KMS-11 (cell line): Measurements from ENCODE around the gene PAK2.

Experiments
- H2AFZ ChIP-seq: fragments of 200-600 bp; sonication (generic); 2 replicates; pipeline ENCODE4 v1.6.1; 2016; ENCODE audit warnings: antibody characterized with exemption, mixed run types, low read depth
- H3K27ac ChIP-seq: fragments of 200-600 bp; sonication (generic); 2 replicates; pipeline ENCODE4 v1.6.1; 2016; ENCODE audit warnings: mild to moderate bottlenecking, mixed run types
- H3K27me3 ChIP-seq: fragments of 200-600 bp; sonication (generic); 2 replicates; pipeline ENCODE4 v1.6.1; 2017; ENCODE audit warnings: mild to moderate bottlenecking, low read depth, mixed run types, moderate library complexity; ENCODE audit not compliant: insufficient read depth
- H3K36me3 ChIP-seq: fragments of 200-600 bp; sonication (generic); 2 replicates; pipeline ENCODE4 v1.6.1; 2017; ENCODE audit warnings: mild to moderate bottlenecking, mixed run types; ENCODE audit not compliant: insufficient read depth
- H3K4me1 ChIP-seq: fragments of 200-600 bp; sonication (generic); 2 replicates; pipeline ENCODE4 v1.6.1; 2016; ENCODE audit warnings: mild to moderate bottlenecking, low read depth, mixed run types; ENCODE audit not compliant: poor library complexity, severe bottlenecking
- H3K4me2 ChIP-seq: fragments of 200-600 bp; sonication (generic); 2 replicates; pipeline ENCODE4 v1.7.0; 2016; ENCODE audit warnings: mild to moderate bottlenecking, mixed run types
- H3K4me3 ChIP-seq: fragments of 200-600 bp; sonication (generic); IDR thresholded peaks from 2 replicates; pipeline ENCODE4 v1.6.1; 2017; ENCODE audit warnings: low read depth, low read length, mixed read lengths; ENCODE audit not compliant: insufficient read depth
- H3K79me2 ChIP-seq: fragments of 200-600 bp; sonication (generic); 2 replicates; pipeline ENCODE4 v1.6.1; 2016; ENCODE audit warnings: low read depth, mixed run types; ENCODE audit not compliant: insufficient read depth
- H3K9ac ChIP-seq: fragments of 200-600 bp; sonication (generic); 2 replicates; pipeline ENCODE4 v1.6.1; 2016; ENCODE audit warnings: mild to moderate bottlenecking, mixed run types
- H4K20me1 ChIP-seq: fragments of 200-600 bp; sonication (generic); 2 replicates; pipeline ENCODE4 v1.6.1; 2016; ENCODE audit warnings: mild to moderate bottlenecking, mixed run types; ENCODE audit not compliant: insufficient read depth
- CTCF ChIP-seq: fragments of 200-600 bp; sonication (generic); conservative IDR thresholded peaks from 2 replicates; pipeline ENCODE4 v1.6.1; 2017; ENCODE audit warnings: low read depth, mild to moderate bottlenecking, antibody characterized with exemption, low read length, moderate library complexity, mixed read lengths

Gene PAK2

GRCh38 chr3:196753201-196753600 is 13.5 kb downstream of the PAK2 start:
- no peak overlapping the region for H2AFZ ChIP-seq
- H3K36me3 ChIP-seq, result 0 out of 2 replicates have a peak, but pooled peaks cover 7% of the 10 kb centered on the region
- H3K79me2 ChIP-seq, result peaks cover 91% of the 10 kb centered on the region
- H3K9ac ChIP-seq, result no peak overlapping the region
- H3K4me2 ChIP-seq, result no peak overlapping the region
- no peaks in the 10 kb centered on the region for H3K4me1 ChIP-seq
- no peak for TF ChIP-seq CTCF
- H3K27ac ChIP-seq, result no peak overlapping the region
- no peaks in the 10 kb centered on the region for H3K27me3 ChIP-seq
- no peak overlapping the region for H3K4me3 ChIP-seq
- H4K20me1 ChIP-seq, result no peaks in the 10 kb centered on the region

- no peak overlapping the region for H3K27ac ChIP-seq
- H3K4me2 ChIP-seq, result no peak overlapping the region
- H4K20me1 ChIP-seq, result no peaks in the 10 kb centered on the region
- H3K27me3 ChIP-seq, result no peaks in the 10 kb centered on the region
- H3K9ac ChIP-seq, result no peak overlapping the region
- no peak overlapping the region for H3K4me3 ChIP-seq
- peaks cover 89% of the 10 kb centered on the region for H3K79me2 ChIP-seq
- H3K36me3 ChIP-seq, result 0 out of 2 replicates have a peak, but pooled peaks cover 7% of the 10 kb centered on the region
- H2AFZ ChIP-seq, result no peak overlapping the region
- H3K4me1 ChIP-seq, result no peaks in the 10 kb centered on the region
- TF ChIP-seq CTCF, result no peak
Observed at GRCh38 chr3:196754091-196754981, 14.7 kb downstream of the PAK2 start.

GRCh38 chr3:196756732-196757131 is 17.1 kb downstream of the PAK2 start:
- Histone ChIP-seq H3K27me3 (no peaks in the 10 kb centered on the region), H3K27ac (no peak overlapping the region), H3K36me3 (0 out of 2 replicates have a peak, but pooled peaks cover 7% of the 10 kb centered on the region), H2AFZ (no peak overlapping the region), H3K4me2 (no peak overlapping the region), H4K20me1 (no peaks in the 10 kb centered on the region), H3K9ac (no peak overlapping the region), H3K79me2 (peaks cover 82% of the 10 kb centered on the region), H3K4me1 (no peaks in the 10 kb centered on the region), H3K4me3 (no peak overlapping the region)
- TF ChIP-seq CTCF, result no peak

GRCh38 chr3:196757876-196758739 is 18.5 kb downstream of the PAK2 start:
- Histone ChIP-seq H3K79me2 (peaks cover 69% of the 10 kb centered on the region), H3K9ac (no peak overlapping the region), H3K36me3 (0 out of 2 replicates have a peak, but pooled peaks cover 7% of the 10 kb centered on the region), H3K27me3 (no peaks in the 10 kb centered on the region), H2AFZ (no peak overlapping the region), H3K4me1 (no peaks in the 10 kb centered on the region), H3K27ac (no peak overlapping the region), H3K4me2 (no peak overlapping the region), H4K20me1 (no peaks in the 10 kb centered on the region), H3K4me3 (no peak overlapping the region)
- TF ChIP-seq CTCF, result no peak
